SK-N-SH treated with all-trans-retinoic acid at 6 μM for 48 hours (cell line): ENCODE measurements around the gene TAS2R60.
A peak's percentile ranks its signal among the peaks of the same experiment; 100 is the strongest.
"Not testable (repeated sequence)": the region's sequence is repeated elsewhere in the genome, so short reads cannot be mapped to it uniquely, and the experiment has no call there.

Experiments
- ATAC-seq: fragments of 200-7000 bp; cut with Tn5 transposase; 3 replicates; pipeline ENCODE4 v1.9.1; 2020; ENCODE audit warnings: mild to moderate bottlenecking, moderate library complexity
- ARNTL ChIP-seq: fragments of 450-650 bp; formaldehyde crosslinking; IDR thresholded peaks from 2 replicates; pipeline ENCODE4 v1.5.0; 2020; ENCODE audit warnings: low read depth, mild to moderate bottlenecking, moderate library complexity, borderline replicate concordance
- BACH2 ChIP-seq: fragments of 250-450 bp; sonication (Bioruptor Pico); IDR thresholded peaks from 2 replicates; pipeline ENCODE4 v1.9.0; 2021; ENCODE audit warnings: mild to moderate bottlenecking, borderline replicate concordance
- CSDC2 ChIP-seq: fragments of 250-450 bp; sonication (Bioruptor Pico); IDR thresholded peaks from 2 replicates; pipeline ENCODE4 v1.5.0; 2020; ENCODE audit warnings: mild to moderate bottlenecking, moderate library complexity
- ESRRG ChIP-seq: fragments of 250-450 bp; sonication (Bioruptor Pico); IDR thresholded peaks from 2 replicates; pipeline ENCODE4 v1.6.1; 2021; ENCODE audit warnings: mild to moderate bottlenecking
- GLIS3 ChIP-seq: fragments of 250-450 bp; sonication (Bioruptor Pico); IDR thresholded peaks from 2 replicates; pipeline ENCODE4 v1.5.0; 2020; ENCODE audit warnings: mild to moderate bottlenecking, moderate library complexity
- ISL1 ChIP-seq: fragments of 250-450 bp; sonication (Bioruptor Pico); IDR thresholded peaks from 2 replicates; pipeline ENCODE4 v2.1.2; 2022; ENCODE audit warnings: mild to moderate bottlenecking, moderate library complexity
- OSR1 ChIP-seq: fragments of 250-450 bp; sonication (Bioruptor Pico); IDR thresholded peaks from 2 replicates; pipeline ENCODE4 v1.8.0; 2022; ENCODE audit warnings: moderate library complexity, mild to moderate bottlenecking, inconsistent platforms
- PPARA ChIP-seq: fragments of 250-450 bp; sonication (Bioruptor Pico); IDR thresholded peaks from 2 replicates; pipeline ENCODE4 v1.5.0; 2020; ENCODE audit warnings: mild to moderate bottlenecking, borderline replicate concordance
- RARB ChIP-seq: fragments of 250-450 bp; sonication (Bioruptor Pico); IDR thresholded peaks from 2 replicates; pipeline ENCODE4 v1.8.0; 2021; ENCODE audit warnings: mild to moderate bottlenecking, moderate library complexity
- TCF4 ChIP-seq: fragments of 250-450 bp; sonication (Bioruptor Pico); IDR thresholded peaks from 2 replicates; pipeline ENCODE4 v1.8.0; 2021; ENCODE audit warnings: mild to moderate bottlenecking, moderate library complexity, borderline replicate concordance
- TOX ChIP-seq: fragments of 250-450 bp; sonication (Bioruptor Pico); IDR thresholded peaks from 2 replicates; pipeline ENCODE4 v1.8.0; 2021; ENCODE audit warnings: mild to moderate bottlenecking, moderate library complexity, borderline replicate concordance
- ZC3H10 ChIP-seq: fragments of 250-450 bp; sonication (Bioruptor Pico); IDR thresholded peaks from 2 replicates; pipeline ENCODE4 v1.5.1; 2021; ENCODE audit warnings: mild to moderate bottlenecking, moderate library complexity
- ZFP3 ChIP-seq: fragments of 250-450 bp; sonication (Bioruptor Pico); IDR thresholded peaks from 2 replicates; pipeline ENCODE4 v1.5.0; 2020; ENCODE audit warnings: mild to moderate bottlenecking, moderate library complexity
- ZFP30 ChIP-seq: fragments of 450-650 bp; formaldehyde crosslinking; IDR thresholded peaks from 2 replicates; pipeline ENCODE4 v1.5.0; 2022; ENCODE audit warnings: mild to moderate bottlenecking, moderate library complexity
- ZNF565 ChIP-seq: fragments of 450-650 bp; formaldehyde crosslinking; conservative IDR thresholded peaks from 2 replicates; pipeline ENCODE4 v1.5.0; 2020; ENCODE audit warnings: low read depth, mild to moderate bottlenecking, moderate library complexity
- ZNF70 ChIP-seq: fragments of 450-650 bp; formaldehyde crosslinking; IDR thresholded peaks from 2 replicates; pipeline ENCODE4 v1.5.0; 2020; ENCODE audit warnings: mild to moderate bottlenecking, moderate library complexity
- ZNF8 ChIP-seq: fragments of 450-650 bp; formaldehyde crosslinking; IDR thresholded peaks from 2 replicates; pipeline ENCODE4 v1.5.0; 2020; ENCODE audit warnings: mild to moderate bottlenecking, moderate library complexity
- TF ChIP-seq, protein P1 (sequence below): fragments of 250-450 bp; sonication (Bioruptor Pico); IDR thresholded peaks from 2 replicates; pipeline ENCODE4 v1.8.0; 2020; ENCODE audit warnings: mild to moderate bottlenecking, moderate library complexity, borderline replicate concordance
- TF ChIP-seq, protein P2 (sequence below): fragments of 250-450 bp; sonication (Bioruptor Pico); IDR thresholded peaks from 2 replicates; pipeline ENCODE4 v1.5.1; 2020; ENCODE audit warnings: low read depth, mild to moderate bottlenecking, moderate library complexity
- TF ChIP-seq, protein P3 (sequence below): fragments of 250-450 bp; sonication (Bioruptor Pico); IDR thresholded peaks from 2 replicates; pipeline ENCODE4 v1.5.0; 2020; ENCODE audit warnings: mild to moderate bottlenecking, moderate library complexity

TAS2R60 gene

DNA sequence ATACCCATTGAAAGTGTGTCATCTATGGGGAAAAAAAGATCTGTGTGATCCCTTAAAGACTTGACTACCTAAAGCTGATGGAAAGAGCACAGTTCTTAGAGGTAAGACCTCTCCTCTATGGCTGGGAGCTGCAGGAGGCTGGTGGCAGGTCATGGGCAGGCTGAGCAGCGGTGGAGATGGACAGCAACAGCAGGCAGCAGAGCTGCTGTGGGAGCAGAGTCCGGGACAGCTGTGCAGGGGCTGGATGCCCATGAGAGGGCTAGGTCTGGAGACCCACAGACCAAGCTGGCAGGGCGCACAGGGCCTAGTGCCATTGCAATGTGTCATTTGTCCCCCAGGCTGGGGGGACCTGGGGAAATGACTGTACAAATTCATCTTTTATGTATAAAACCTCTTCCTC, 21.2 kb upstream of the TAS2R60 start:
- TF ChIP-seq ZNF8 (CRISPR knock-in tag) (no peak), TCF4 (CRISPR knock-in tag) (no peak), ESRRG (CRISPR knock-in tag) (no peak), ZNF70 (CRISPR knock-in tag) (no peak), PPARA (CRISPR knock-in tag) (no peak), ZFP30 (no peak), OSR1 (CRISPR knock-in tag) (no peak), ZNF565 (CRISPR knock-in tag) (no peak), ARNTL (no peak), RARB (CRISPR knock-in tag) (no peak), ZFP3 (CRISPR knock-in tag) (no peak), ISL1 (CRISPR knock-in tag) (no peak), TOX (no peak)
- TF ChIP-seq, protein P1, sequence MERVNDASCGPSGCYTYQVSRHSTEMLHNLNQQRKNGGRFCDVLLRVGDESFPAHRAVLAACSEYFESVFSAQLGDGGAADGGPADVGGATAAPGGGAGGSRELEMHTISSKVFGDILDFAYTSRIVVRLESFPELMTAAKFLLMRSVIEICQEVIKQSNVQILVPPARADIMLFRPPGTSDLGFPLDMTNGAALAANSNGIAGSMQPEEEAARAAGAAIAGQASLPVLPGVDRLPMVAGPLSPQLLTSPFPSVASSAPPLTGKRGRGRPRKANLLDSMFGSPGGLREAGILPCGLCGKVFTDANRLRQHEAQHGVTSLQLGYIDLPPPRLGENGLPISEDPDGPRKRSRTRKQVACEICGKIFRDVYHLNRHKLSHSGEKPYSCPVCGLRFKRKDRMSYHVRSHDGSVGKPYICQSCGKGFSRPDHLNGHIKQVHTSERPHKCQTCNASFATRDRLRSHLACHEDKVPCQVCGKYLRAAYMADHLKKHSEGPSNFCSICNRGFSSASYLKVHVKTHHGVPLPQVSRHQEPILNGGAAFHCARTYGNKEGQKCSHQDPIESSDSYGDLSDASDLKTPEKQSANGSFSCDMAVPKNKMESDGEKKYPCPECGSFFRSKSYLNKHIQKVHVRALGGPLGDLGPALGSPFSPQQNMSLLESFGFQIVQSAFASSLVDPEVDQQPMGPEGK: no peak
- ATAC-seq: peak; percentile 46; the same call in 2 of the 3 replicates

DNA sequence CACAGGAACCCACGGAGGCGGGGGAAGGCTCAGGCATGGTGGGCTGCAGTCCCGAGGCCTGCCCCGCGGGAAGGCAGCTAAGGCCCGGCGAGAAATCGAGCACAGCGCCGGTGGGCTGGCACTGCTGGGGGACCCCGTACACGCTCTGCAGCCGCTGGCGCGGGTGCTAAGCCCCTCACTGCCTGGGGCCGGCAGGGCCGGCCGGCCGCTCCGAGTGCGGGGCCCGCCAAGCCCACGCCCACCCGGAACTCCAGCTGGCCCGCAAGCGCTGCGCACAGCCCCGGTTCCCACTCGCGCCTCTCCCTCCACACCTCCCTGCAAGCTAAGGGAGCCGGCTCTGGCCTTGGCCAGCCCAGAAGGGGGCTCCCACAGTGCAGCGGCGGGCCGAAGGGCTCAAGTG, 18.8 kb upstream of the TAS2R60 start:
- not testable (repeated sequence) for ATAC-seq

DNA sequence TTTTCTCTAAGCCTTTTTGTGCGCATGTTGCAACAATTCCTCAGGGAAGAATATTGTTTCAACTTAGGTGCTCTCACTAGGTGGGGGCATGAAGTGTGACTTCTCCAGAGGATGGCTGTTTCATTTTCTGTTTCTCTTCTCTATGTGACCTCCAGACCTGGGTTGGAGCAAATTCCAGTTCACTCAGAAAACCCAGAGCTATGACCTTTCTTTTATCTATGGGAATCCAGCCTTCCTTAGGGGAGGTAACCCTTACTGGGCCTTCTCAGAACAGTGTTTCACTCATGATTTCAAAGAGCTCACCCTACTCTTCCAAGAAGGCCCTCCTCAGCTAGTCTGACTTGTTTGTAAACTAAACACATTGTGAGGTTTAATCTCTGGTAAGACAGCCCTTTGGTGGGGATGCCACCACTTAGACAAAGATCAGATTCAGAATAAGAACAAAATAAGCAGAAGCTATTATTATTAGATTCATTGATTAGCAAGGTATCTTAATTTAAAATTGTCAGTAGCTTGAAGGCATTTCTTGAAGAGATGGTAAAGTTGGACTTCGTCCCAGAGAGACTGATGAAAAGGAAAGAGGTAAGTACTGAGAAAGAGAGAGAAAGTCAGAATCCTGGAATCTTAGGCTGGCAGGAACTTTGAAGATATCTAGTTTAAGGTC, 16.6 kb upstream of the TAS2R60 start:
- no peak for TF ChIP-seq ZFP3 (CRISPR knock-in tag)
- TF ChIP-seq ZNF565 (CRISPR knock-in tag): no peak
- no peak for TF ChIP-seq PPARA (CRISPR knock-in tag)
- TF ChIP-seq GLIS3: no peak
- no peak for TF ChIP-seq ZNF70 (CRISPR knock-in tag)
- TF ChIP-seq ISL1 (CRISPR knock-in tag): no peak
- TF ChIP-seq, protein P1: no peak
- no peak for TF ChIP-seq ZNF8 (CRISPR knock-in tag)
- TF ChIP-seq ZFP30: no peak
- no peak for TF ChIP-seq ESRRG (CRISPR knock-in tag)
- no peak for TF ChIP-seq ARNTL
- TF ChIP-seq TCF4 (CRISPR knock-in tag): no peak
- no peak for TF ChIP-seq TOX
- TF ChIP-seq, protein P2, sequence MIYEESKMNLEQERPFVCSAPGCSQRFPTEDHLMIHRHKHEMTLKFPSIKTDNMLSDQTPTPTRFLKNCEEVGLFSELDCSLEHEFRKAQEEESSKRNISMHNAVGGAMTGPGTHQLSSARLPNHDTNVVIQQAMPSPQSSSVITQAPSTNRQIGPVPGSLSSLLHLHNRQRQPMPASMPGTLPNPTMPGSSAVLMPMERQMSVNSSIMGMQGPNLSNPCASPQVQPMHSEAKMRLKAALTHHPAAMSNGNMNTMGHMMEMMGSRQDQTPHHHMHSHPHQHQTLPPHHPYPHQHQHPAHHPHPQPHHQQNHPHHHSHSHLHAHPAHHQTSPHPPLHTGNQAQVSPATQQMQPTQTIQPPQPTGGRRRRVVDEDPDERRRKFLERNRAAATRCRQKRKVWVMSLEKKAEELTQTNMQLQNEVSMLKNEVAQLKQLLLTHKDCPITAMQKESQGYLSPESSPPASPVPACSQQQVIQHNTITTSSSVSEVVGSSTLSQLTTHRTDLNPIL (CRISPR knock-in tag): no peak
- no peak for TF ChIP-seq ZC3H10 (CRISPR knock-in tag)
- TF ChIP-seq OSR1 (CRISPR knock-in tag): no peak
- TF ChIP-seq, protein P3, sequence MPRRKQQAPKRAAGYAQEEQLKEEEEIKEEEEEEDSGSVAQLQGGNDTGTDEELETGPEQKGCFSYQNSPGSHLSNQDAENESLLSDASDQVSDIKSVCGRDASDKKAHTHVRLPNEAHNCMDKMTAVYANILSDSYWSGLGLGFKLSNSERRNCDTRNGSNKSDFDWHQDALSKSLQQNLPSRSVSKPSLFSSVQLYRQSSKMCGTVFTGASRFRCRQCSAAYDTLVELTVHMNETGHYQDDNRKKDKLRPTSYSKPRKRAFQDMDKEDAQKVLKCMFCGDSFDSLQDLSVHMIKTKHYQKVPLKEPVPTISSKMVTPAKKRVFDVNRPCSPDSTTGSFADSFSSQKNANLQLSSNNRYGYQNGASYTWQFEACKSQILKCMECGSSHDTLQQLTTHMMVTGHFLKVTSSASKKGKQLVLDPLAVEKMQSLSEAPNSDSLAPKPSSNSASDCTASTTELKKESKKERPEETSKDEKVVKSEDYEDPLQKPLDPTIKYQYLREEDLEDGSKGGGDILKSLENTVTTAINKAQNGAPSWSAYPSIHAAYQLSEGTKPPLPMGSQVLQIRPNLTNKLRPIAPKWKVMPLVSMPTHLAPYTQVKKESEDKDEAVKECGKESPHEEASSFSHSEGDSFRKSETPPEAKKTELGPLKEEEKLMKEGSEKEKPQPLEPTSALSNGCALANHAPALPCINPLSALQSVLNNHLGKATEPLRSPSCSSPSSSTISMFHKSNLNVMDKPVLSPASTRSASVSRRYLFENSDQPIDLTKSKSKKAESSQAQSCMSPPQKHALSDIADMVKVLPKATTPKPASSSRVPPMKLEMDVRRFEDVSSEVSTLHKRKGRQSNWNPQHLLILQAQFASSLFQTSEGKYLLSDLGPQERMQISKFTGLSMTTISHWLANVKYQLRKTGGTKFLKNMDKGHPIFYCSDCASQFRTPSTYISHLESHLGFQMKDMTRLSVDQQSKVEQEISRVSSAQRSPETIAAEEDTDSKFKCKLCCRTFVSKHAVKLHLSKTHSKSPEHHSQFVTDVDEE (CRISPR knock-in tag): no peak
- no peak for TF ChIP-seq RARB (CRISPR knock-in tag)
- TF ChIP-seq, all 23 proteins: peak for 0
- ATAC-seq: no peak

DNA sequence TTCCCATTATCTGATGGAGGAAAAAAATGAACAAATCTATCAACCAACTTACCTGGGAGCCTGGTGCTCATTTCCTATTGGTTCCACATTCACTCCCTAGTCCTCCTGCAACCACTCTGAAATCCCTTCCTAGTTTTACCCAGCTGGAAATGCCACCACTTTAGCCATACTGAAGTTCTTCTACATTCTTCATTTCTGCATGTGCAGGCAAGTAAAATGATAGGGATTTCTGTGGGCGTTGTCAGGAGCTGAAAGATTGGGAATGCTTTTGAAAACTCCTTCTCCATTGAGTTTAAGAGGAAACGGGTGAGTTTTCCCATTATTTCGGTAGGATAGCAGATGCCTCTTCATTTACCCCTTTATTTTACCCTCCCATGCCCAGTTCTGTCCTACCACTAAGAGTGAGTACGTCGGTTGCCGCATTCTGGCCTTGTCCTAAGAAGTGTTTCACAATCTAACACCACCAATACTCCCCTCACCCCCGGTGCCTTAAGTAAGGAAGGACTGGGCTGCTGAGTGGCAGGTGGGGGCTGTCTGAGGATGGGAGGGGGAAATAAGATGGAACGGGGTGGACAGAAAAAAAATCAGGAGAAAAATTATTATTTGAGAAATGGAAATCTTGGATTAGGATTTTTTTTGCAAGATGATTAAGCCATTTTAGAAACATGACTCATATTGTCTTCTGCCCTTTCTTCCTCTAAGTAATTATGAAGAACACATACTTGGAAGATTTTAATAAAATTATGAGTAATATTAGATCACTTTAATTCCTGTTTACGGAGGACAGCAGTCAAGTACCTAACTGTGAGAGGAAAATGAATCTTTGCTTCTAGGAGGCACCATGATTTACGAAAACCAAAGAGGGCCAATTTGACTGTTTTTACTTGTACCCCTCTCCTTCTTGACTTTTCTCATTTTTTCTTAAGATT, 13.2 kb upstream of the TAS2R60 start:
- ATAC-seq: peak; percentile 81
- TF ChIP-seq ISL1 (CRISPR knock-in tag) (peak; percentile 67), BACH2 (CRISPR knock-in tag) (no peak), TOX (no peak), ZC3H10 (CRISPR knock-in tag) (peak; percentile 85), ZFP30 (no peak), CSDC2 (CRISPR knock-in tag) (no peak), ZNF8 (CRISPR knock-in tag) (no peak)
- TF ChIP-seq, protein P2 (CRISPR knock-in tag): no peak
